ENCODE data around the gene ITGBL1. TPM values are rescaled to one million over a fixed set of nuclear protein-coding genes. Genes with fewer than 3 reads are reported as not detected.

The ITGBL1 gene
- total and polyA plus RNA-seq, 9 donors: 0.45 to 9.3 (median 1.8) TPM

- DNase-seq: no peak
- no peak overlapping the region for H3K4me3 ChIP-seq
- TF ChIP-seq, protein P1, sequence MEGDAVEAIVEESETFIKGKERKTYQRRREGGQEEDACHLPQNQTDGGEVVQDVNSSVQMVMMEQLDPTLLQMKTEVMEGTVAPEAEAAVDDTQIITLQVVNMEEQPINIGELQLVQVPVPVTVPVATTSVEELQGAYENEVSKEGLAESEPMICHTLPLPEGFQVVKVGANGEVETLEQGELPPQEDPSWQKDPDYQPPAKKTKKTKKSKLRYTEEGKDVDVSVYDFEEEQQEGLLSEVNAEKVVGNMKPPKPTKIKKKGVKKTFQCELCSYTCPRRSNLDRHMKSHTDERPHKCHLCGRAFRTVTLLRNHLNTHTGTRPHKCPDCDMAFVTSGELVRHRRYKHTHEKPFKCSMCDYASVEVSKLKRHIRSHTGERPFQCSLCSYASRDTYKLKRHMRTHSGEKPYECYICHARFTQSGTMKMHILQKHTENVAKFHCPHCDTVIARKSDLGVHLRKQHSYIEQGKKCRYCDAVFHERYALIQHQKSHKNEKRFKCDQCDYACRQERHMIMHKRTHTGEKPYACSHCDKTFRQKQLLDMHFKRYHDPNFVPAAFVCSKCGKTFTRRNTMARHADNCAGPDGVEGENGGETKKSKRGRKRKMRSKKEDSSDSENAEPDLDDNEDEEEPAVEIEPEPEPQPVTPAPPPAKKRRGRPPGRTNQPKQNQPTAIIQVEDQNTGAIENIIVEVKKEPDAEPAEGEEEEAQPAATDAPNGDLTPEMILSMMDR (IDR thresholded peaks at IDR 0.05): no peak
- TF ChIP-seq POLR2A (IDR thresholded peaks at IDR 0.05): no peak
- TF ChIP-seq EP300 (IDR thresholded peaks at IDR 0.05): no peak
- H3K9me3 ChIP-seq: no peaks in the 10 kb centered on the region
- H3K27ac ChIP-seq: no peak overlapping the region
- H3K36me3 ChIP-seq: no peaks in the 10 kb centered on the region
- H3K4me1 ChIP-seq (ENCODE audit: insufficient read depth): no peaks in the 10 kb centered on the region
- WGBS, 3 donors: 75 to 89% (median 77%) methylated on average over 1 of the region's 1 CpG
- H3K27me3 ChIP-seq: no peaks in the 10 kb centered on the region
- intact Hi-C loops (cut with DNase I): no loop called here
Observed at GRCh38 chr13:101749584-101749983, 297.1 kb downstream of the ITGBL1 start.

- Histone ChIP-seq H3K36me3 (no peaks in the 10 kb centered on the region), H3K9me3 (no peaks in the 10 kb centered on the region), H3K27ac (no peak overlapping the region), H3K4me1 (ENCODE audit: insufficient read depth) (no peaks in the 10 kb centered on the region), H3K4me3 (no peak overlapping the region), H3K27me3 (no peaks in the 10 kb centered on the region)
- intact Hi-C loops (cut with DNase I): no loop called here
- WGBS, 3 donors: 6 to 7% (median 6%) methylated on average over 3 of the region's 3 CpGs
- DNase-seq: no peak
- TF ChIP-seq EP300 (IDR thresholded peaks at IDR 0.05) (no peak), POLR2A (IDR thresholded peaks at IDR 0.05) (no peak)
- TF ChIP-seq, protein P1 (IDR thresholded peaks at IDR 0.05): no peak
Observed at GRCh38 chr13:101751488-101751887, 299.0 kb downstream of the ITGBL1 start.

DNA sequence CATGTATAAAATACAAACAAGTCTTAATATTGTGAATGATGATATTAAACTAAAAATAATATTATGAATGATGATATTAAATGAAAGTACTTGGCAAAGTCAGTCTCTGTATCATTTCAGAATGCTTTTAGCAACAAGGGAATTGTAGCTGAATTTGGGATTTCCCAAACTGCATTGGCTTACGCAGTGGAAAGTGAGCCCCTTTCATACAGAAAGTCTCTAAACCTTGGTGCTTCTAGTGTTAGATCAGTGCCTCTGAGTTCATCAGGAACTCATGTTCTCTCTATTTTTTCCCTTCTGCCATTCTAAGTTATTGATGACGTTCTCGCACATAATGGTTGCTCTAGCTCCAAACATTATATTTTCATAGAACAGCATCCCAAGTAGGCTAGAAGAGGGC lies 300.0 kb downstream of the ITGBL1 start:
- TF ChIP-seq EP300 (IDR thresholded peaks at IDR 0.05) (no peak), POLR2A (IDR thresholded peaks at IDR 0.05) (no peak)
- TF ChIP-seq, protein P1 (IDR thresholded peaks at IDR 0.05): no peak
- DNase-seq: no peak
- 87 to 88% (median 87%) methylated on average over 3 of the region's 3 CpGs for WGBS, 3 donors
- H3K4me3 ChIP-seq: no peak overlapping the region
- no peak overlapping the region for H3K27ac ChIP-seq
- no peaks in the 10 kb centered on the region for H3K36me3 ChIP-seq
- no peaks in the 10 kb centered on the region for H3K9me3 ChIP-seq
- intact Hi-C loops (cut with DNase I): no loop called here
- H3K27me3 ChIP-seq: no peaks in the 10 kb centered on the region
- H3K4me1 ChIP-seq (ENCODE audit: insufficient read depth): no peaks in the 10 kb centered on the region

GRCh38 chr13:101755228-101755887 lies 302.9 kb downstream of the ITGBL1 start:
- intact Hi-C loops (cut with DNase I): no loop called here
- TF ChIP-seq, protein P1 (IDR thresholded peaks at IDR 0.05): no peak
- TF ChIP-seq POLR2A (IDR thresholded peaks at IDR 0.05) (no peak), EP300 (IDR thresholded peaks at IDR 0.05) (no peak)
- 64 to 83% (median 81%) methylated on average over 6 of the region's 6 CpGs for WGBS, 3 donors

More at GRCh38 chr13:101755228-101755887, 302.9 kb downstream of the ITGBL1 start:
- no peaks in the 10 kb centered on the region for H3K4me1 ChIP-seq (ENCODE audit: insufficient read depth)
- H3K4me3 ChIP-seq: no peak overlapping the region
- H3K36me3 ChIP-seq: no peaks in the 10 kb centered on the region
- DNase-seq: no peak
- H3K9me3 ChIP-seq: no peaks in the 10 kb centered on the region
- no peak overlapping the region for H3K27ac ChIP-seq
- H3K27me3 ChIP-seq: no peaks in the 10 kb centered on the region

Measured in ovary (tissue), 9 donors.